Lung (tissue), 12 donors: Measurements from ENCODE around the gene IFNAR1. TPM values are rescaled to one million over a fixed set of nuclear protein-coding genes. Genes with fewer than 3 reads are reported as not detected.

ENCODE experiments used
- ATAC-seq: fragments of 200-7000 bp; cut with Tn5 transposase; one replicate; pipeline ENCODE4 v1.9.1; 2020; ENCODE audit warnings: moderate number of reproducible peaks; ENCODE audit not compliant: insufficient read depth, low FRiP score
- DNase-seq, 3 donors: peaks; one replicate each; pipeline ENCODE4 v3.0.0-alpha.2; 2013 to 2017
- H3K27ac ChIP-seq, 2 donors: one replicate each; pipeline ENCODE4 v1.5.1; 2013; ENCODE audit warnings: mild to moderate bottlenecking in 2 of 2, moderate library complexity in 2 of 2, control low read depth in 1 of 2, inconsistent platforms in 1 of 2, low read depth in 1 of 2, low read length in 1 of 2
- H3K27me3 ChIP-seq, 3 donors: one replicate each; pipeline ENCODE4 v1.5.1; 2013; ENCODE audit warnings: low read length in 2 of 3; ENCODE audit not compliant: control insufficient read depth in 3 of 3, insufficient read depth in 3 of 3
- H3K36me3 ChIP-seq, 4 donors: one replicate each; pipeline ENCODE4 v1.5.1; 2013; ENCODE audit warnings: low read length in 4 of 4, mild to moderate bottlenecking in 1 of 4, moderate library complexity in 1 of 4; ENCODE audit not compliant: control insufficient read depth in 4 of 4, insufficient read depth in 4 of 4
- H3K4me1 ChIP-seq, 5 donors: one replicate each; pipeline ENCODE4 v1.5.1; 2013; ENCODE audit warnings: low read length in 5 of 5, mild to moderate bottlenecking in 2 of 5, moderate library complexity in 1 of 5; ENCODE audit not compliant: control insufficient read depth in 5 of 5, insufficient read depth in 5 of 5
- H3K4me3 ChIP-seq: one replicate; pipeline ENCODE4 v1.5.1; 2013; ENCODE audit warnings: mild to moderate bottlenecking, control low read depth, moderate library complexity
- H3K9ac ChIP-seq, 2 donors: one replicate each; pipeline ENCODE4 v1.5.1; 2013; ENCODE audit warnings: low read length in 2 of 2, control low read depth in 1 of 2; ENCODE audit not compliant: insufficient read depth in 1 of 2
- H3K9me3 ChIP-seq, 4 donors: one replicate each; pipeline ENCODE4 v1.5.1; 2013; ENCODE audit warnings: low read length in 3 of 4, mild to moderate bottlenecking in 1 of 4, moderate library complexity in 1 of 4; ENCODE audit not compliant: control insufficient read depth in 4 of 4, insufficient read depth in 3 of 4
- WGBS, 2 donors: extraction: QIAGEN DNeasy Blood & Tissue Kit; methylation state at CpG; one replicate each; pipeline ENCODE4 v1.1.7; 2013; 5-methylcytosine and 5-hydroxymethylcytosine counted together
- polyA plus RNA-seq, 2 donors: library from polyadenylated mRNA; stranded (reverse); fragments of 200-250 nt; gene quantifications; one replicate each; pipeline ENCODE4 v1.2.1, GENCODE V29; 2013
- total RNA-seq, 2 donors: library from RNA; depleted of rRNA in 1 of 2; stranded (reverse); fragments of >200 nt in 1 of 2; gene quantifications; one replicate each; pipeline ENCODE4 v1.2.1, GENCODE V29; 2014 to 2021
- TF ChIP-seq, protein P1 (sequence below): IDR thresholded peaks from 2 replicates; pipeline ENCODE4 v1.5.1; 2012; ENCODE audit warnings: mild to moderate bottlenecking; ENCODE audit errors: control extremely low read depth, extremely low read depth
- donor health status: control.
- donor health status: control.
- donor health status: Bipolar disorder and iron deficiency.
- donor health status: healthy.
- donor health status: DM: yes; HTN: yes; CAD: no.

IFNAR1 gene
- total and polyA plus RNA-seq, 4 donors: 14.3 to 58.7 (median 51.4) TPM

DNA sequence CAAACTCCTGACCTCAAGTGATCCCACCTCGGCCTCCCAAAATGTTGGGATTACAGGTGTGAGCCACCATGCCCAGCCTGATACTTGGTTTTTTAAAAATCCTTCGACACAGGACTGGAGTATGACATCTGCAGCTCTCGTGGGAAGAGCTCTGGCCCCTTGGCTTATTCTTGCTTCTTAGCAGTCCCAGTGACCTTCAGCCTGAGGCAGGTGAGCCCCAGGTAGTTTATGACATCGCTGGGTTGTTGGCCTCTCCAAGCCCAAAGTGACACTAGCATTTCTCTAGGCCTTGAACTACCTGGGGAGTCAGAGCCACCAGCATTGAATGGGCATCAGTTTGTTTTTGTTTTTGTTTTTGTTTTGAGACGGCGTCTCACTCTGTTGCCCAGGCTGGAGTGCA is 62.5 kb downstream of the IFNAR1 start:
- no peak overlapping the region for H3K27ac ChIP-seq

DNA sequence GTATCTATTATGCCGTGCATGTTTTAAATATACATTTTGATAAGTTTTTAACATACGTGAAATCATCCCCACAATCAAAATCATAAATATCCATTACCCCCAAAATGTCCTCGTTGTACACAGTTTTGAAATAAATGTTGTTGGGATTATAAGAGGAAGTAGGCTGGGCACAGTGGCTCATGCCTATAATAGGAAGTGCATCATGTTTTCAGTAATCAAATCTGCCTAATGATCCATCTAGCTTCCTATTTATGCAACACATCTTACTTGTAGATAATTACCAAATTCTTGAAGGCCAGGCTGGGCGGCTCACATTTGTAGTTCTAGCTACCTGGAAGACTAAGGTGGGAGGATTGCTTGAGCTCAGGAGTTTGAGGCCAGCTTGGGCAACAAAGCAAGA is 63.4 kb downstream of the IFNAR1 start:
- no peak overlapping the region for H3K27ac ChIP-seq
- no peak for DNase-seq

More for the DNA sequence above, 62.5 kb downstream of the IFNAR1 start:
- ATAC-seq (no peak), DNase-seq (no peak)
- Histone ChIP-seq H3K4me3 (no peak overlapping the region), H3K4me1 (peaks cover 0 to 14% (median 0%) of the 10 kb centered on the region in 5 donors), H3K9me3 (no peaks in the 10 kb centered on the region), H3K36me3 (no peaks in the 10 kb centered on the region), H3K27me3 (no peaks in the 10 kb centered on the region), H3K9ac (no peak overlapping the region)
- TF ChIP-seq, protein P1, sequence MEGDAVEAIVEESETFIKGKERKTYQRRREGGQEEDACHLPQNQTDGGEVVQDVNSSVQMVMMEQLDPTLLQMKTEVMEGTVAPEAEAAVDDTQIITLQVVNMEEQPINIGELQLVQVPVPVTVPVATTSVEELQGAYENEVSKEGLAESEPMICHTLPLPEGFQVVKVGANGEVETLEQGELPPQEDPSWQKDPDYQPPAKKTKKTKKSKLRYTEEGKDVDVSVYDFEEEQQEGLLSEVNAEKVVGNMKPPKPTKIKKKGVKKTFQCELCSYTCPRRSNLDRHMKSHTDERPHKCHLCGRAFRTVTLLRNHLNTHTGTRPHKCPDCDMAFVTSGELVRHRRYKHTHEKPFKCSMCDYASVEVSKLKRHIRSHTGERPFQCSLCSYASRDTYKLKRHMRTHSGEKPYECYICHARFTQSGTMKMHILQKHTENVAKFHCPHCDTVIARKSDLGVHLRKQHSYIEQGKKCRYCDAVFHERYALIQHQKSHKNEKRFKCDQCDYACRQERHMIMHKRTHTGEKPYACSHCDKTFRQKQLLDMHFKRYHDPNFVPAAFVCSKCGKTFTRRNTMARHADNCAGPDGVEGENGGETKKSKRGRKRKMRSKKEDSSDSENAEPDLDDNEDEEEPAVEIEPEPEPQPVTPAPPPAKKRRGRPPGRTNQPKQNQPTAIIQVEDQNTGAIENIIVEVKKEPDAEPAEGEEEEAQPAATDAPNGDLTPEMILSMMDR: no peak
- WGBS, 2 donors: 95 to 97% methylated on average over 6 of the region's 6 CpGs

DNA sequence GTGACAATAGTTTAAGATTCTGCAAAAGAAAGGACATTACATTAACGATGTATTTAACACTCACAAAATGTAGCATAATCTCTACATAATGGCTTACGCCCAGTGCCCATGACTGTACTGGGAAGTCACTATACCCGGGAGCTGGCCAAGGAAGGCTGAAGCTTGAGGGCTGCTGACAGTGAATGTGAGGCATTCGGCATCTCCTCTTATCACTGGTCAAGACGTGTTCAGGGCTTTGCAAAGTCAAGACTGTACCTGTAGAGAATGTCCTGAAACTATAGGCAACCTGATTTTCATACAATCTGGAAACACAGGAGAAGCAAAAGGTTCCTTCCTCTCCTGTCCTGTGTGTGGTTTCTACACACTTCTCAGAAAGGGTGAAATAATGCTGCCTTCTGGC is 65.7 kb downstream of the IFNAR1 start:
- Histone ChIP-seq H3K36me3 (no peaks in the 10 kb centered on the region), H3K27ac (no peak overlapping the region), H3K4me1 (no peaks in the 10 kb centered on the region), H3K4me3 (no peak overlapping the region), H3K27me3 (no peaks in the 10 kb centered on the region), H3K9me3 (no peaks in the 10 kb centered on the region), H3K9ac (no peak overlapping the region)
- DNase-seq: no peak
- TF ChIP-seq, protein P1: no peak
- no peak for ATAC-seq
- 84 to 89% methylated on average over 5 of the region's 5 CpGs for WGBS, 2 donors

More for the DNA sequence above, 63.4 kb downstream of the IFNAR1 start:
- TF ChIP-seq, protein P1: no peak
- Histone ChIP-seq H3K27me3 (no peaks in the 10 kb centered on the region), H3K4me1 (peaks cover 0 to 5% (median 0%) of the 10 kb centered on the region in 5 donors), H3K4me3 (no peak overlapping the region), H3K36me3 (no peaks in the 10 kb centered on the region), H3K9ac (no peak overlapping the region), H3K9me3 (no peaks in the 10 kb centered on the region)
- 41 to 62% methylated on average over 4 of the region's 4 CpGs for WGBS, 2 donors
- no peak for ATAC-seq

DNA sequence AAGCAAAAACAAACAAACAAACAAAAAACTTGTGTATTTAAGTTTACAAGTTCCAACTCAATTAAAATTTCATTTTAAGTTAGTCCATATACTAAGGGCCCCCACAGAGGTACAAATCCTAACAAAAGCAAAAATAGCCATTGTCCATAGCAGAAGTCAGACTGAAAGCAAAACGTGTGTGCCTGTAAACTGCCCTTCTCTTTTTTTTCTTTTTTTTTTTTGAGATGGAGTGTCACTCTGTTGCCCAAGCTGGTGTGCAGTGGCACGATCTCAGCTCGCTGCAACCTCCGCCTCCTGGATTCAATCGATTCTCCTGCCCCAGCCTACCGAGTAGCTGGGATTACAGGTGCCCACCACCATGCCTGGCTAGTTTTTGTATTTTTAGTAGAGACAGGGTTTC is 66.9 kb downstream of the IFNAR1 start:
- DNase-seq (no peak), ATAC-seq (no peak)
- Histone ChIP-seq H3K9me3 (no peaks in the 10 kb centered on the region), H3K27ac (no peak overlapping the region), H3K27me3 (no peaks in the 10 kb centered on the region), H3K9ac (no peak overlapping the region), H3K4me1 (peaks cover 0 to 4% (median 0%) of the 10 kb centered on the region in 5 donors), H3K4me3 (no peak overlapping the region), H3K36me3 (no peaks in the 10 kb centered on the region)
- TF ChIP-seq, protein P1: no peak
- 42 to 60% methylated on average over 6 of the region's 6 CpGs for WGBS, 2 donors
